Measurements from ENCODE around the gene TNFRSF1A.

DNA sequence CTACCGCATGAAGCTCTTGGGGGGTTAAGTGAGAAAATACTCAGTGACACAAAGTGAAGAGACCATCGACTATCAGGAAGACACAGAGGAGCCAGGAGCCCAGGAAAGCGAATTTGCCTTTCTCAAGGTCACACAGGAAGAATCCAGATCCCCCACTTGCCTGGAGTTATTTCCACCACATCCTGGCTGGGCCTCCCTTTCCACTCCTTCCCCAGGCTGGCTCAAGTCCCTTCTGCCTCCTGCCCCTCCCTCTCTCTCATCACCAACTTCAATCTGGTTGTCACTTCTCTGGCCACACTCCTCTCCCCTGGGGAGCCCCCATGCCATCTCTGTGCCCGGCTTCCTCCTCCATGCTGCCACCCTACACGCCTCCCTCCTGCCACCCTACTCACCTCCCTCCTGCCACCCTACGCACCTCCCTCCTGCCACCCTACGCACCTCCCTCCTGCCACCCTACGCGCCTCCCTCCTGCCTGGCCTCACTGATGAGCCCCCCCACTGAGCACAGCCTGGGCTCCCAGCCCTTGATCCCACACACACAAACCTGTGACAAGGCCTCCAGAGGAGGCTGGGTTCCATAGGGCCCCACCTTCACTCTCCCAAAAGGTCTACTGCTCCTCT lies 27.1 kb upstream of the TNFRSF1A start:
- no peak for TF ChIP-seq POLR2A (IDR thresholded peaks at IDR 0.05; ENCODE audit: low read depth, low read length)
- no peak for TF ChIP-seq TAF1 (IDR thresholded peaks at IDR 0.05; ENCODE audit: low read depth, low read length)
- TF ChIP-seq POLR2AphosphoS5 (IDR thresholded peaks at IDR 0.05; ENCODE audit: low read depth, low read length): no peak
- no peak for TF ChIP-seq SPI1 (IDR thresholded peaks at IDR 0.05; ENCODE audit: low read depth, low read length)
- no peak for TF ChIP-seq PAX5 (IDR thresholded peaks at IDR 0.05; ENCODE audit: insufficient read depth, low read length, severe bottlenecking)

Measured in GM12891 (cell line).